Panc1 (cell line): Measurements from ENCODE around the gene NCS1. TPM values are rescaled to one million over a fixed set of nuclear protein-coding genes. Genes with fewer than 3 reads are reported as not detected.

Source experiments
- ATAC-seq: fragments of 200-7000 bp; cut with Tn5 transposase; 2 replicates; pipeline ENCODE4 v1.9.1; 2020; ENCODE audit warnings: mild to moderate bottlenecking, moderate library complexity
- BruUV-seq: library from RNA; stranded (reverse); fragments of 400-500 nt; replicated peaks from 2 replicates; lab custom pipeline; 2021; lab: Mats Ljungman, UMichigan
- CTCF ChIA-PET: fragments of 300-600 bp; sonication (Branson Sonifier 250); formaldehyde crosslinking; loops from one replicate; lab custom pipeline; 2022; ENCODE audit warnings: antibody characterized with exemption; lab: Charles Lee
- POLR2A ChIA-PET: fragments of 300-600 bp; sonication (Branson Sonifier 250); formaldehyde crosslinking; loops from one replicate; lab custom pipeline; 2022; ENCODE audit warnings: antibody characterized with exemption; lab: Charles Lee
- DNase-seq: peaks from one replicate; pipeline ENCODE4 v3.0.0-alpha.2; 2010; ENCODE audit warnings: low read depth, low spot score
- H3K27ac ChIP-seq: 2 replicates; pipeline ENCODE4 v1.5.1; 2011; ENCODE audit warnings: mild to moderate bottlenecking, low read length, inconsistent platforms
- H3K27me3 ChIP-seq: fragments of 200-500 bp; sonication (Bioruptor generic); 2 replicates; pipeline ENCODE4 v1.6.0; 2014; ENCODE audit warnings: low read length, inconsistent platforms; ENCODE audit not compliant: control insufficient read depth, insufficient read depth
- H3K36me3 ChIP-seq: fragments of 200-500 bp; sonication (Bioruptor generic); 2 replicates; pipeline ENCODE4 v1.5.1; 2014; ENCODE audit warnings: inconsistent platforms, mild to moderate bottlenecking, low read length, moderate library complexity; ENCODE audit not compliant: control insufficient read depth, insufficient read depth
- H3K4me1 ChIP-seq: 2 replicates; pipeline ENCODE4 v1.5.1; 2011; ENCODE audit warnings: inconsistent platforms, mild to moderate bottlenecking, low read length, moderate library complexity; ENCODE audit not compliant: control insufficient read depth, insufficient read depth
- H3K4me3 ChIP-seq, 2 experiments: 2 replicates each; pipeline ENCODE4 v1.5.1; 2011 to 2012; ENCODE audit warnings: low read depth in 2 of 2, low read length in 2 of 2, mild to moderate bottlenecking in 2 of 2, inconsistent platforms in 1 of 2, moderate library complexity in 1 of 2
- H3K9me3 ChIP-seq: fragments of 200-500 bp; sonication (Bioruptor generic); 2 replicates; pipeline ENCODE4 v1.5.1; 2014; ENCODE audit warnings: low read depth, mild to moderate bottlenecking, inconsistent platforms, low read length, moderate library complexity; ENCODE audit not compliant: control insufficient read depth, insufficient read depth
- CTCF ChIP-seq: fragments of 450-650 bp; IDR thresholded peaks from 2 replicates; pipeline ENCODE4 v1.5.1; 2017; ENCODE audit warnings: mild to moderate bottlenecking
- POLR2AphosphoS5 ChIP-seq: IDR thresholded peaks from 2 replicates; pipeline ENCODE4 v1.6.1; 2012; ENCODE audit warnings: mild to moderate bottlenecking, low read depth, low read length, moderate library complexity
- REST ChIP-seq, 2 experiments: IDR thresholded peaks; 2 replicates each; pipeline ENCODE4 v1.6.1; 2011 to 2012; ENCODE audit warnings: low read depth in 2 of 2, control low read depth in 1 of 2, low read length in 1 of 2, mild to moderate bottlenecking in 1 of 2, moderate library complexity in 1 of 2; ENCODE audit not compliant: insufficient read depth in 1 of 2
- SIN3A ChIP-seq: IDR thresholded peaks from 2 replicates; pipeline ENCODE4 v1.6.1; 2012; ENCODE audit warnings: low read depth, mild to moderate bottlenecking, low read length, moderate library complexity, borderline replicate concordance; ENCODE audit not compliant: insufficient read depth
- TCF7L2 ChIP-seq: IDR thresholded peaks from 2 replicates; pipeline ENCODE4 v1.6.1; 2011; ENCODE audit warnings: mild to moderate bottlenecking, low read depth, low read length, inconsistent platforms
- in situ Hi-C: cut with HindIII; loops from 2 replicates; pipeline ENCODE4 v1.10.0; 2016; ENCODE audit warnings: low sequenced_read_pairs, low pct_unique_long_range_greater_than_20kb
- intact Hi-C: fragments of 100-400 bp; cut with micrococcal nuclease; formaldehyde crosslinking; loops from one replicate; pipeline ENCODE4 v1.10.0; 2022; ENCODE audit not compliant: unreplicated experiment
- total RNA-seq: library from RNA; stranded (reverse); gene quantifications from one replicate; pipeline ENCODE4 v1.2.1, GENCODE V29; 2021; ENCODE audit not compliant: unreplicated experiment

The NCS1 gene
- total RNA-seq, 1 experiment from 2014 or later, result 31.6 TPM

- DNase-seq, result no peak
- TF ChIP-seq POLR2AphosphoS5 (no peak), REST (IDR thresholded peaks at IDR 0.05; ENCODE audit: insufficient read depth in 1 of 2, low read depth in 2 of 2, low read length in 1 of 2) (no peak), CTCF (no peak), SIN3A (no peak), TCF7L2 (no peak)
- CTCF ChIA-PET, result interaction anchor here (0.5 to 0.7 kb wide), 2 partner anchors 9 to 18 kb away, joined by 3 read pairs; no protein-coding TSS in a partner anchor
- H3K4me1 ChIP-seq, result peaks cover 4% of the 10 kb centered on the region
- in situ Hi-C loops (no loop called here), intact Hi-C loops (no loop called here)
- no peaks in the 10 kb centered on the region for H3K36me3 ChIP-seq
- H3K9me3 ChIP-seq, result no peaks in the 10 kb centered on the region
- H3K4me3 ChIP-seq, result no peak overlapping the region
- H3K27me3 ChIP-seq, result no peaks in the 10 kb centered on the region
- POLR2A ChIA-PET, result no interaction called here
- no peak for ATAC-seq
- H3K27ac ChIP-seq, result no peak overlapping the region
- no TSS peak for BruUV-seq
These were observed 21.6 kb downstream of the NCS1 start for GRCh38 chr9:130193531-130194377.

GRCh38 chr9:130194378-130194932 lies 22.3 kb downstream of the NCS1 start:
- intact Hi-C loops, result no loop called here
- no peak overlapping the region for H3K27ac ChIP-seq
- CTCF ChIA-PET, result no interaction called here

GRCh38 chr9:130195638-130196037 lies 23.4 kb downstream of the NCS1 start:
- TF ChIP-seq REST (IDR thresholded peaks at IDR 0.05; ENCODE audit: insufficient read depth in 1 of 2, low read depth in 2 of 2, low read length in 1 of 2) (no peak), POLR2AphosphoS5 (no peak), SIN3A (no peak), TCF7L2 (no peak), CTCF (no peak)
- Histone ChIP-seq H3K27me3 (no peaks in the 10 kb centered on the region), H3K4me1 (peaks cover 4% of the 10 kb centered on the region), H3K4me3 (no peak overlapping the region), H3K9me3 (no peaks in the 10 kb centered on the region), H3K36me3 (no peaks in the 10 kb centered on the region), H3K27ac (no peak overlapping the region)
- ATAC-seq (no peak), DNase-seq (no peak)
- CTCF ChIA-PET, result no interaction called here
- no TSS peak for BruUV-seq
- intact Hi-C loops, result no loop called here
- POLR2A ChIA-PET, result no interaction called here
- in situ Hi-C loops, result no loop called here

More at GRCh38 chr9:130194378-130194932, 22.3 kb downstream of the NCS1 start:
- ATAC-seq (no peak), DNase-seq (no peak)
- no peak for TF ChIP-seq SIN3A
- in situ Hi-C loops, result no loop called here
- H3K4me3 ChIP-seq, result no peak overlapping the region
- peaks cover 4% of the 10 kb centered on the region for H3K4me1 ChIP-seq
- no TSS peak for BruUV-seq
- H3K36me3 ChIP-seq, result no peaks in the 10 kb centered on the region
- no peaks in the 10 kb centered on the region for H3K27me3 ChIP-seq
- POLR2A ChIA-PET, result no interaction called here
- no peaks in the 10 kb centered on the region for H3K9me3 ChIP-seq
